HepG2 (cell line): ENCODE results near the gene HLA-DMB. TPM values are rescaled to one million over a fixed set of nuclear protein-coding genes. Genes with fewer than 3 reads are reported as not detected.

Experiments
- BHLHE40 ChIP-seq: IDR thresholded peaks from 2 replicates; pipeline ENCODE4 v1.6.1; 2011; ENCODE audit warnings: low read length, improper control_type of control experiment
- CC2D1A ChIP-seq: sonication (generic); formaldehyde crosslinking; IDR thresholded peaks from 2 replicates; pipeline ENCODE4 v1.8.1; 2023; ENCODE audit warnings: mild to moderate bottlenecking, missing genetic modification reagents
- GATAD2A ChIP-seq: IDR thresholded peaks from 2 replicates; pipeline ENCODE4 v1.6.1; 2016
- HNF4A ChIP-seq: sonication (generic); formaldehyde crosslinking; IDR thresholded peaks from 2 replicates; pipeline ENCODE4 v1.4.0; 2020; ENCODE audit warnings: missing genetic modification reagents
- KDM4B ChIP-seq: sonication (generic); formaldehyde crosslinking; IDR thresholded peaks from 2 replicates; pipeline ENCODE4 v1.4.0; 2020; ENCODE audit warnings: missing genetic modification reagents
- NR3C1 ChIP-seq: sonication (generic); formaldehyde crosslinking; IDR thresholded peaks from 2 replicates; pipeline ENCODE4 v1.4.0; 2020; ENCODE audit warnings: missing genetic modification reagents
- RFX5 ChIP-seq: IDR thresholded peaks from 2 replicates; pipeline ENCODE4 v1.6.1; 2011; ENCODE audit warnings: low read depth, low read length, improper control_type of control experiment
- SCMH1 ChIP-seq: sonication (generic); formaldehyde crosslinking; IDR thresholded peaks from 2 replicates; pipeline ENCODE4 v1.9.0; 2021; ENCODE audit warnings: missing genetic modification reagents, mild to moderate bottlenecking, borderline replicate concordance
- SIN3A ChIP-seq: IDR thresholded peaks from 2 replicates; pipeline ENCODE4 v1.6.1; 2011; ENCODE audit warnings: low read depth, mild to moderate bottlenecking, control low read depth, low read length, borderline replicate concordance
- ZFP36L2 ChIP-seq: sonication (generic); formaldehyde crosslinking; IDR thresholded peaks from 2 replicates; pipeline ENCODE4 v1.4.0; 2020; ENCODE audit warnings: missing genetic modification reagents
- ZMAT3 ChIP-seq: sonication (generic); formaldehyde crosslinking; conservative IDR thresholded peaks from 2 replicates; pipeline ENCODE4 v1.7.0; 2021; ENCODE audit warnings: missing genetic modification reagents
- ZNF101 ChIP-seq: sonication (generic); formaldehyde crosslinking; IDR thresholded peaks from 2 replicates; pipeline ENCODE4 v1.4.0; 2020; ENCODE audit warnings: mild to moderate bottlenecking, low read depth, missing genetic modification reagents, borderline replicate concordance
- ZNF160 ChIP-seq: sonication (generic); formaldehyde crosslinking; IDR thresholded peaks from 2 replicates; pipeline ENCODE4 v1.8.0; 2022; ENCODE audit warnings: mild to moderate bottlenecking, inconsistent platforms, missing genetic modification reagents
- ZNF317 ChIP-seq: sonication (generic); formaldehyde crosslinking; IDR thresholded peaks from 2 replicates; pipeline ENCODE4 v1.5.0; 2020; ENCODE audit warnings: mild to moderate bottlenecking, missing genetic modification reagents
- ZNF333 ChIP-seq: sonication (generic); formaldehyde crosslinking; IDR thresholded peaks from 2 replicates; pipeline ENCODE4 v1.4.0; 2020; ENCODE audit warnings: mild to moderate bottlenecking, missing genetic modification reagents, borderline replicate concordance
- ZNF598 ChIP-seq: sonication (generic); formaldehyde crosslinking; IDR thresholded peaks from 2 replicates; pipeline ENCODE4 v1.5.1; 2020; ENCODE audit warnings: mild to moderate bottlenecking, missing genetic modification reagents, borderline replicate concordance
- ZNF747 ChIP-seq: sonication (generic); formaldehyde crosslinking; IDR thresholded peaks from 2 replicates; pipeline ENCODE4 v1.8.1; 2023; ENCODE audit warnings: missing genetic modification reagents, mild to moderate bottlenecking, borderline replicate concordance
- ZSCAN29 ChIP-seq: sonication (generic); formaldehyde crosslinking; conservative IDR thresholded peaks from 2 replicates; pipeline ENCODE4 v1.4.0; 2020; ENCODE audit warnings: mild to moderate bottlenecking, missing genetic modification reagents
- polyA plus RNA-seq, 8 experiments: library from polyadenylated mRNA; depleted of rRNA in 3 of 8; stranded (reverse) in 7 of 8; unstranded in 1 of 8; fragments of >200 nt; fragmentation: Illumina TruSeq in 4 of 8; extraction: Trizol in 4 of 8; gene quantifications; 2 replicates each; pipeline versions ENCODE4 v1.2.1 to v1.2.3, GENCODE V29; 2011 to 2016; ENCODE audit warnings: low read depth in 4 of 8, missing spikeins in 1 of 8, mixed read lengths in 1 of 8; ENCODE audit not compliant: insufficient read depth in 1 of 8
- total RNA-seq, 5 experiments: library from RNA; depleted of rRNA; stranded (reverse); fragments of >200 nt; fragmentation: Illumina TruSeq; extraction: Trizol; gene quantifications; 2 replicates each; pipeline ENCODE4 v1.2.3, GENCODE V29; 2016; ENCODE audit warnings: low read depth in 1 of 5
- TF ChIP-seq, protein P1 (sequence below): IDR thresholded peaks from 2 replicates; pipeline ENCODE4 v1.6.1; 2016; ENCODE audit warnings: low read depth, missing genetic modification reagents, missing compliant biosample characterization
- TF ChIP-seq, protein P2 (sequence below): sonication (generic); formaldehyde crosslinking; IDR thresholded peaks from 2 replicates; pipeline ENCODE4 v1.4.0; 2020; ENCODE audit warnings: missing genetic modification reagents, mild to moderate bottlenecking, borderline replicate concordance
- TF ChIP-seq, protein P3 (sequence below): sonication (generic); formaldehyde crosslinking; IDR thresholded peaks from 2 replicates; pipeline ENCODE4 v1.5.0; 2020; ENCODE audit warnings: missing genetic modification reagents

HLA-DMB gene
- total and polyA plus RNA-seq, 2 of the 13 experiments (the other 11 are each of a cell fraction or from before 2014, with no cell fraction given): not detected

DNA sequence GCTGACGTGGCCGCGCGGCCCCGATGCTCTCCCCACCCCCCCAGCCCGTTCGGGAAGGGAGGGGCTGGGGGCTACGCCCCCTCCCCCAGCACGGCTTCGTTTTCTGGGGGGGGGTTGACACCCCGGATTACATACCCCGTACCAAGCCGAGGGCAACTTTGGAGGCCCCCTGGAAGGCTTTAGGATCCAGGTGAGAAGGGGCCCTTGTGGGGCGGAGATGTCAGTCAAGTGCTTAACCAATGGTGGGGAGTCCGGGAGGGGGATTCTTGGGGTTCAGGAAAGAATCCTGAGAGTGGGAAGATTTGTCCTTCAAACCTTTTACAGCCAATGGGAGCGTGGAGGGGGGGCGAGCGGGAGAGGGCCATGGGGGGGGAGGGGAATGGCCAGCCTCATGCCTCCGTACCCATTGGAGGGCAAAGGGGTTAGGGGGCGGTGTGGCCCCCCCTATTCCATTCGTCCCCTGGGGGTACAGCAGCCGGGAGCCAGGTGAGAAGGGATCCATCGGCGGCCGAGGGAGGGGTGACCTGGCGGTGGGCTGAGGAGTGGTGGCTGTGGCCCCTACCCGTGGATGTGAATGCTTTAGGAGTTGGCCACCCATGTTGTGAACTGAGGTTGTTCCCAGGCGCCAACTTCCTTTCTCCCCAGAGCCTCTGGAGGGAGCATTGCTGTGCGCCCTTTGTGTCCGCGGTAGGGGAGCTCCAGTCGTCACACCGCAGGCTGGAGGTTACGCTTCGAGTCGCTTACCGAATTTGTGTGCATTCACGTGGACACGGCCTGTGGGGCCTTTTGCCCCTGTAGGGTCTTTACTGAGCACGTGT lies 28.2 kb upstream of the HLA-DMB start (continued):
- TF ChIP-seq, protein P1, sequence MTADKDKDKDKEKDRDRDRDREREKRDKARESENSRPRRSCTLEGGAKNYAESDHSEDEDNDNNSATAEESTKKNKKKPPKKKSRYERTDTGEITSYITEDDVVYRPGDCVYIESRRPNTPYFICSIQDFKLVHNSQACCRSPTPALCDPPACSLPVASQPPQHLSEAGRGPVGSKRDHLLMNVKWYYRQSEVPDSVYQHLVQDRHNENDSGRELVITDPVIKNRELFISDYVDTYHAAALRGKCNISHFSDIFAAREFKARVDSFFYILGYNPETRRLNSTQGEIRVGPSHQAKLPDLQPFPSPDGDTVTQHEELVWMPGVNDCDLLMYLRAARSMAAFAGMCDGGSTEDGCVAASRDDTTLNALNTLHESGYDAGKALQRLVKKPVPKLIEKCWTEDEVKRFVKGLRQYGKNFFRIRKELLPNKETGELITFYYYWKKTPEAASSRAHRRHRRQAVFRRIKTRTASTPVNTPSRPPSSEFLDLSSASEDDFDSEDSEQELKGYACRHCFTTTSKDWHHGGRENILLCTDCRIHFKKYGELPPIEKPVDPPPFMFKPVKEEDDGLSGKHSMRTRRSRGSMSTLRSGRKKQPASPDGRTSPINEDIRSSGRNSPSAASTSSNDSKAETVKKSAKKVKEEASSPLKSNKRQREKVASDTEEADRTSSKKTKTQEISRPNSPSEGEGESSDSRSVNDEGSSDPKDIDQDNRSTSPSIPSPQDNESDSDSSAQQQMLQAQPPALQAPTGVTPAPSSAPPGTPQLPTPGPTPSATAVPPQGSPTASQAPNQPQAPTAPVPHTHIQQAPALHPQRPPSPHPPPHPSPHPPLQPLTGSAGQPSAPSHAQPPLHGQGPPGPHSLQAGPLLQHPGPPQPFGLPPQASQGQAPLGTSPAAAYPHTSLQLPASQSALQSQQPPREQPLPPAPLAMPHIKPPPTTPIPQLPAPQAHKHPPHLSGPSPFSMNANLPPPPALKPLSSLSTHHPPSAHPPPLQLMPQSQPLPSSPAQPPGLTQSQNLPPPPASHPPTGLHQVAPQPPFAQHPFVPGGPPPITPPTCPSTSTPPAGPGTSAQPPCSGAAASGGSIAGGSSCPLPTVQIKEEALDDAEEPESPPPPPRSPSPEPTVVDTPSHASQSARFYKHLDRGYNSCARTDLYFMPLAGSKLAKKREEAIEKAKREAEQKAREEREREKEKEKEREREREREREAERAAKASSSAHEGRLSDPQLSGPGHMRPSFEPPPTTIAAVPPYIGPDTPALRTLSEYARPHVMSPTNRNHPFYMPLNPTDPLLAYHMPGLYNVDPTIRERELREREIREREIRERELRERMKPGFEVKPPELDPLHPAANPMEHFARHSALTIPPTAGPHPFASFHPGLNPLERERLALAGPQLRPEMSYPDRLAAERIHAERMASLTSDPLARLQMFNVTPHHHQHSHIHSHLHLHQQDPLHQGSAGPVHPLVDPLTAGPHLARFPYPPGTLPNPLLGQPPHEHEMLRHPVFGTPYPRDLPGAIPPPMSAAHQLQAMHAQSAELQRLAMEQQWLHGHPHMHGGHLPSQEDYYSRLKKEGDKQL (CRISPR knock-in tag): no peak
- TF ChIP-seq ZMAT3 (CRISPR knock-in tag) (no peak; the same call in 1 of the 2 replicates), ZNF317 (peak; percentile 79; the same call in 1 of the 2 replicates), ZSCAN29 (CRISPR knock-in tag) (no peak), ZNF747 (CRISPR knock-in tag) (no peak; the same call in 1 of the 2 replicates), SIN3A (peak; percentile 22; the same call in 1 of the 2 replicates), HNF4A (CRISPR knock-in tag) (0 out of 2 replicates have a peak, but pooled peaks have one; percentile 14), NR3C1 (CRISPR knock-in tag) (no peak), GATAD2A (peak; percentile 31), ZNF333 (CRISPR knock-in tag) (peak; percentile 76; the same call in 1 of the 2 replicates), RFX5 (no peak), ZNF160 (CRISPR knock-in tag) (0 out of 2 replicates have a peak, but pooled peaks have one; percentile 77), BHLHE40 (peak; percentile 61; the same call in 1 of the 2 replicates), SCMH1 (CRISPR knock-in tag) (no peak), ZNF101 (CRISPR knock-in tag) (peak; percentile 72; the same call in 1 of the 2 replicates), KDM4B (CRISPR knock-in tag) (peak; percentile 56; the same call in 1 of the 2 replicates), ZNF598 (CRISPR knock-in tag) (no peak), CC2D1A (CRISPR knock-in tag) (no peak), ZFP36L2 (CRISPR knock-in tag) (peak; percentile 21; the same call in 1 of the 2 replicates)
- TF ChIP-seq, protein P2, sequence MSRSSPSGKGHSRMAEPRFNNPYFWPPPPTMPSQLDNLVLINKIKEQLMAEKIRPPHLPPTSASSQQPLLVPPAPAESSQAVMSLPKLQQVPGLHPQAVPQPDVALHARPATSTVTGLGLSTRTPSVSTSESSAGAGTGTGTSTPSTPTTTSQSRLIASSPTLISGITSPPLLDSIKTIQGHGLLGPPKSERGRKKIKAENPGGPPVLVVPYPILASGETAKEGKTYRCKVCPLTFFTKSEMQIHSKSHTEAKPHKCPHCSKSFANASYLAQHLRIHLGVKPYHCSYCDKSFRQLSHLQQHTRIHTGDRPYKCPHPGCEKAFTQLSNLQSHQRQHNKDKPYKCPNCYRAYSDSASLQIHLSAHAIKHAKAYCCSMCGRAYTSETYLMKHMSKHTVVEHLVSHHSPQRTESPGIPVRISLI (CRISPR knock-in tag): peak; percentile 11; the same call in 1 of the 2 replicates
- TF ChIP-seq, protein P3, sequence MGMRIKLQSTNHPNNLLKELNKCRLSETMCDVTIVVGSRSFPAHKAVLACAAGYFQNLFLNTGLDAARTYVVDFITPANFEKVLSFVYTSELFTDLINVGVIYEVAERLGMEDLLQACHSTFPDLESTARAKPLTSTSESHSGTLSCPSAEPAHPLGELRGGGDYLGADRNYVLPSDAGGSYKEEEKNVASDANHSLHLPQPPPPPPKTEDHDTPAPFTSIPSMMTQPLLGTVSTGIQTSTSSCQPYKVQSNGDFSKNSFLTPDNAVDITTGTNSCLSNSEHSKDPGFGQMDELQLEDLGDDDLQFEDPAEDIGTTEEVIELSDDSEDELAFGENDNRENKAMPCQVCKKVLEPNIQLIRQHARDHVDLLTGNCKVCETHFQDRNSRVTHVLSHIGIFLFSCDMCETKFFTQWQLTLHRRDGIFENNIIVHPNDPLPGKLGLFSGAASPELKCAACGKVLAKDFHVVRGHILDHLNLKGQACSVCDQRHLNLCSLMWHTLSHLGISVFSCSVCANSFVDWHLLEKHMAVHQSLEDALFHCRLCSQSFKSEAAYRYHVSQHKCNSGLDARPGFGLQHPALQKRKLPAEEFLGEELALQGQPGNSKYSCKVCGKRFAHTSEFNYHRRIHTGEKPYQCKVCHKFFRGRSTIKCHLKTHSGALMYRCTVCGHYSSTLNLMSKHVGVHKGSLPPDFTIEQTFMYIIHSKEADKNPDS (CRISPR knock-in tag): no peak
